Measurements from ENCODE around the gene MSH6.

The MSH6 gene, protein sequence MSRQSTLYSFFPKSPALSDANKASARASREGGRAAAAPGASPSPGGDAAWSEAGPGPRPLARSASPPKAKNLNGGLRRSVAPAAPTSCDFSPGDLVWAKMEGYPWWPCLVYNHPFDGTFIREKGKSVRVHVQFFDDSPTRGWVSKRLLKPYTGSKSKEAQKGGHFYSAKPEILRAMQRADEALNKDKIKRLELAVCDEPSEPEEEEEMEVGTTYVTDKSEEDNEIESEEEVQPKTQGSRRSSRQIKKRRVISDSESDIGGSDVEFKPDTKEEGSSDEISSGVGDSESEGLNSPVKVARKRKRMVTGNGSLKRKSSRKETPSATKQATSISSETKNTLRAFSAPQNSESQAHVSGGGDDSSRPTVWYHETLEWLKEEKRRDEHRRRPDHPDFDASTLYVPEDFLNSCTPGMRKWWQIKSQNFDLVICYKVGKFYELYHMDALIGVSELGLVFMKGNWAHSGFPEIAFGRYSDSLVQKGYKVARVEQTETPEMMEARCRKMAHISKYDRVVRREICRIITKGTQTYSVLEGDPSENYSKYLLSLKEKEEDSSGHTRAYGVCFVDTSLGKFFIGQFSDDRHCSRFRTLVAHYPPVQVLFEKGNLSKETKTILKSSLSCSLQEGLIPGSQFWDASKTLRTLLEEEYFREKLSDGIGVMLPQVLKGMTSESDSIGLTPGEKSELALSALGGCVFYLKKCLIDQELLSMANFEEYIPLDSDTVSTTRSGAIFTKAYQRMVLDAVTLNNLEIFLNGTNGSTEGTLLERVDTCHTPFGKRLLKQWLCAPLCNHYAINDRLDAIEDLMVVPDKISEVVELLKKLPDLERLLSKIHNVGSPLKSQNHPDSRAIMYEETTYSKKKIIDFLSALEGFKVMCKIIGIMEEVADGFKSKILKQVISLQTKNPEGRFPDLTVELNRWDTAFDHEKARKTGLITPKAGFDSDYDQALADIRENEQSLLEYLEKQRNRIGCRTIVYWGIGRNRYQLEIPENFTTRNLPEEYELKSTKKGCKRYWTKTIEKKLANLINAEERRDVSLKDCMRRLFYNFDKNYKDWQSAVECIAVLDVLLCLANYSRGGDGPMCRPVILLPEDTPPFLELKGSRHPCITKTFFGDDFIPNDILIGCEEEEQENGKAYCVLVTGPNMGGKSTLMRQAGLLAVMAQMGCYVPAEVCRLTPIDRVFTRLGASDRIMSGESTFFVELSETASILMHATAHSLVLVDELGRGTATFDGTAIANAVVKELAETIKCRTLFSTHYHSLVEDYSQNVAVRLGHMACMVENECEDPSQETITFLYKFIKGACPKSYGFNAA (N-terminal part only)

DNA sequence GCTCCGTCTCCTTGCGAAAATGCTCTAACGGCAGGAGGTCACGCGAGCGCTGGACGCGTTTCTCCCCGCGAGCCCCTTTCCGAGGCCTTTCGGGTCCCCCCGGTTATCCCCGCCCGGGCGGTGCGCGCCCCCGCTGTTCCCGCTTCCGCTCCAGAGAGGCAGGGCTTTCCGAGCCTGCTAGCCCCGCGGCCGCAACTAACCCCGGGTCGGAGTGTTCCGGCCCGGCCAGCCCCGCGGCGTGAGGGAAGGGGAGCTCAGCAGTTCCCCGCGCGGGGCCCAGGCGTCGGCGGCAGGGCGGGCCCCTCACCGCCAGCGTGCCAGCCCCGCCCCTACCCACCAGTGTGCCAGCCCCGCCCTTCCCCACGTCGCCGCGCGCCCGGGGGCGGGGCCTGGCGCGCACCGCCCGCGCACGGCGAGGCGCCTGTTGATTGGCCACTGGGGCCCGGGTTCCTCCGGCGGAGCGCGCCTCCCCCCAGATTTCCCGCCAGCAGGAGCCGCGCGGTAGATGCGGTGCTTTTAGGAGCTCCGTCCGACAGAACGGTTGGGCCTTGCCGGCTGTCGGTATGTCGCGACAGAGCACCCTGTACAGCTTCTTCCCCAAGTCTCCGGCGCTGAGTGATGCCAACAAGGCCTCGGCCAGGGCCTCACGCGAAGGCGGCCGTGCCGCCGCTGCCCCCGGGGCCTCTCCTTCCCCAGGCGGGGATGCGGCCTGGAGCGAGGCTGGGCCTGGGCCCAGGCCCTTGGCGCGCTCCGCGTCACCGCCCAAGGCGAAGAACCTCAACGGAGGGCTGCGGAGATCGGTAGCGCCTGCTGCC, at the start of gene MSH6:
TSS of gene MSH6 (plus strand) at position 475 of the 815 bp plus-strand sequence. CDS start at position 564, 89 bp downstream.
- Histone ChIP-seq H3K36me3 (replicated peaks) (no peaks in the 10 kb centered on the region), H3K27me3 (replicated peaks) (no peaks in the 10 kb centered on the region), H3K27ac (peak within 1 kb of the TSS; percentile 73), H3K4me3 (ENCODE audit: low read depth, low read length) (peak within 1 kb of the TSS; percentile 77)
- TF ChIP-seq, protein P1, sequence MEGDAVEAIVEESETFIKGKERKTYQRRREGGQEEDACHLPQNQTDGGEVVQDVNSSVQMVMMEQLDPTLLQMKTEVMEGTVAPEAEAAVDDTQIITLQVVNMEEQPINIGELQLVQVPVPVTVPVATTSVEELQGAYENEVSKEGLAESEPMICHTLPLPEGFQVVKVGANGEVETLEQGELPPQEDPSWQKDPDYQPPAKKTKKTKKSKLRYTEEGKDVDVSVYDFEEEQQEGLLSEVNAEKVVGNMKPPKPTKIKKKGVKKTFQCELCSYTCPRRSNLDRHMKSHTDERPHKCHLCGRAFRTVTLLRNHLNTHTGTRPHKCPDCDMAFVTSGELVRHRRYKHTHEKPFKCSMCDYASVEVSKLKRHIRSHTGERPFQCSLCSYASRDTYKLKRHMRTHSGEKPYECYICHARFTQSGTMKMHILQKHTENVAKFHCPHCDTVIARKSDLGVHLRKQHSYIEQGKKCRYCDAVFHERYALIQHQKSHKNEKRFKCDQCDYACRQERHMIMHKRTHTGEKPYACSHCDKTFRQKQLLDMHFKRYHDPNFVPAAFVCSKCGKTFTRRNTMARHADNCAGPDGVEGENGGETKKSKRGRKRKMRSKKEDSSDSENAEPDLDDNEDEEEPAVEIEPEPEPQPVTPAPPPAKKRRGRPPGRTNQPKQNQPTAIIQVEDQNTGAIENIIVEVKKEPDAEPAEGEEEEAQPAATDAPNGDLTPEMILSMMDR (IDR thresholded peaks at IDR 0.05; ENCODE audit: low read depth, low read length, missing control alignments) = no peak
- DNase-seq = peak; percentile 76
- in situ Hi-C loops (cut with HindIII; ENCODE audit: low pct_ligation_motif_present, low sequenced_read_pairs) = no loop called here

DNA sequence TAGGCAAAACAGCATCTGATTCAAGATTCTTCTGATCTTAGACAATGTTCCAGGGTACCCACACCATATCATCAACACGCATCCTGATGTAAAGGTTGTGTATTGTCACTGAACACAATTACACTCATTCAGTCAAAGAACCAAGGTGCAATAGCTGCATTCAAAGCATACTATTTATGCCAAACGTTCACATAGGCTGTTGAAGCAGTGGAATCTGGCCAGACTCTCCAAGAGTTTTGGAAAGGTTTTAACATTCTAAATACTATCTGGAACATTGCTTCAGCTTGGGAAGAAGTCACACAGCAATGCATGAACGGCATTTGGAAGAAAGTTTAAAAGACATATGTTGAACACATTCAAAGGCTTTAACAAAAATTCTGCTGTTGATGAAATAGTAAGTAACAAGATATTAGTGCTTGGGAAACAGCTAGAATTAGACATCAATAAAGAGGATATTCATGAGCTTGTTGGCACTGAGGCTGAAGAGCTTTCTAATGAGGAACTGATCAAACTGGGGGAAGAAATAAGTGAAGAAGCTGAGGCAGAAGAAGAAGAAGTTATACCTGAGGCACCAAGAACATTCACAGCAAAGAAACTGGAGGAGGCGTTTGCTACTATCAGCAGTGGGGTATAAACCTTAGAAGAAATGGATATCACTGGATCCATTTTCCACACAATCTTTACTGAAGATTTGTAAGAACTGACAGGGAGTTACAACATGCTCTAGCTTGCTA, 47.6 kb upstream of the MSH6 start:
- Histone ChIP-seq H3K27me3 (replicated peaks) (no peaks in the 10 kb centered on the region), H3K27ac (no peak overlapping the region), H3K36me3 (replicated peaks) (no peaks in the 10 kb centered on the region), H3K4me3 (ENCODE audit: low read depth, low read length) (no peak overlapping the region)
- TF ChIP-seq, protein P1 (IDR thresholded peaks at IDR 0.05; ENCODE audit: low read depth, low read length, missing control alignments) = no peak
- in situ Hi-C loops (cut with HindIII; ENCODE audit: low pct_ligation_motif_present, low sequenced_read_pairs) = no loop called here
- DNase-seq = no peak

DNA sequence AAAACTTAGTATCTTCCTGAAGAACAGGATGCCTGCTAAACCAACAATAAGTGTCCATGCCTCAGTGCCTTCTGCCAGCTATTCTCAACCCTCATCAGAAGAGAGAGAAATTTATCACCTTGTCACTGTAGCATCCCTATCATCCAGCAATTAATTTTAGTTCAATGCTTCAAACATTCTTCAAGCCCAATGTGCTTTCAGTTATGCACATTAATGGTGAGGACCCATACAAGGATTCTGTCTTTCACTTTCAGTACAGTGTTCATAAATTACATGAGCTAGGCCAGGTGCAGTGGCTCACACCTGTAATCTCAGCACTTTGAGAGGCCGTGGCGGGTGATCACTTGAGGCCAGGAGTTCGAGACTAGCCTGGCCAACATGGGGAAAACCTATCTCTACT, 47.0 kb upstream of the MSH6 start:
- Histone ChIP-seq H3K4me3 (ENCODE audit: low read depth, low read length) (no peak overlapping the region), H3K27me3 (replicated peaks) (no peaks in the 10 kb centered on the region), H3K36me3 (replicated peaks) (no peaks in the 10 kb centered on the region), H3K27ac (no peak overlapping the region)
- in situ Hi-C loops (cut with HindIII; ENCODE audit: low pct_ligation_motif_present, low sequenced_read_pairs) = no loop called here
- TF ChIP-seq, protein P1 (IDR thresholded peaks at IDR 0.05; ENCODE audit: low read depth, low read length, missing control alignments) = no peak
- DNase-seq = no peak

DNA sequence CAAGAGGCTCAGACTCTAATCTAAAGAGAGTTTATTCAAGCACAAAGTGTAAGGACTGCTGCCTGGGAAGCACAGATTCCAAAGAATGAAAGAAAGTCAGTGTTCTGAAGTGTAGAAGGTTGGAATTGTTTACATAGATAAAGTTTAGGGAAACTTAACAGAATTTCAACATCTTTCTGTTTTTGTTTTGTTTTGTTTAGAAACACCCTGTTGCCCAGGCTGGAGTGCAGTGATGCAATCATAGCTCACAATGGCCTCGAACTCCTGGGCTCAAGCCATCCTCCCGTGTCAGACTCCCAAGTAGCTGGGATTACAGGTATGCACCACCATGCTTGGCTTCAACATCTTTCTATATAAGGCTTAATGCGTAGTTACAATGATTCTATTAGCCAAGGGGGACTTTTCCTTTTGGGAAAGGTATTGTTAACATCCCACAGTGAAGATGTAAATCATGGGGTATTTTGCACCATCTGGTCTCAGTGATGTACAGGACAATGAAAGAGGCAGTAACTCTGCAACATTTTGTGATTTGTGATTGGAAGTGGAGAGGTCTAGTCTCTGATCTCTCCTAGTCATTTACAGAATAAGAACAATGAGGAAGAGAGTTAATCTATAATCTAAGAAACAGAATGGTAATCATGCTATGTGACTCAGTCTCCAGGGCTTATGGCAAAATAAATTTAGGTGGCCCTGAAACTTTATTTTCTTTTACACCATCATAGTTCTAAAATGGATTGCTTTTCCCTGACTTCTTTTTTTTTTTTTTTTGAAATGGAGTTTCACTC, 45.6 kb upstream of the MSH6 start:
- in situ Hi-C loops (cut with HindIII; ENCODE audit: low pct_ligation_motif_present, low sequenced_read_pairs) = no loop called here
- no peaks in the 10 kb centered on the region for H3K27me3 ChIP-seq (replicated peaks)
- no peak overlapping the region for H3K4me3 ChIP-seq (ENCODE audit: low read depth, low read length)
- no peak for DNase-seq
- TF ChIP-seq, protein P1 (IDR thresholded peaks at IDR 0.05; ENCODE audit: low read depth, low read length, missing control alignments) = no peak
- no peak overlapping the region for H3K27ac ChIP-seq
- no peaks in the 10 kb centered on the region for H3K36me3 ChIP-seq (replicated peaks)

All from brain microvascular endothelial cell (primary cell).